HepG2 (cell line): ENCODE measurements around the gene C2CD2. TPM values are rescaled to one million over a fixed set of nuclear protein-coding genes. Genes with fewer than 3 reads are reported as not detected.

Source experiments
- ATAC-seq: fragments of 200-7000 bp; cut with Tn5 transposase; 3 replicates; pipeline ENCODE4 v1.9.1; 2020; ENCODE audit warnings: mild to moderate bottlenecking, moderate library complexity
- BruUV-seq: library from RNA; stranded (reverse); fragments of 400-500 nt; replicated peaks from 2 replicates; lab custom pipeline; 2021; lab: Mats Ljungman, UMichigan
- CTCF ChIA-PET: fragments of 300-600 bp; formaldehyde crosslinking; extraction: SDS; loops from one replicate; lab custom pipeline; 2021; ENCODE audit warnings: low total read pairs, inconsistent platforms, low intra/inter-chr PET ratio; lab: Yijun Ruan, JAX
- POLR2A ChIA-PET: fragments of 350-600 bp; sonication (Branson Sonifier 250); formaldehyde crosslinking; loops from one replicate; lab custom pipeline; 2020; ENCODE audit warnings: antibody characterized with exemption, inconsistent platforms; lab: Yijun Ruan, JAX
- DNase-seq: peaks from one replicate; pipeline ENCODE4 v3.0.0-alpha.2; 2015; ENCODE audit warnings: low spot score
- FAIRE-seq: peaks from 3 replicates; lab custom pipeline; 2011; peaks lifted over from hg19 to GRCh38; lab: Jason Lieb, UNC
- H2AFZ ChIP-seq: one replicate; pipeline ENCODE4 v1.6.1; 2011; ENCODE audit warnings: low read length, inconsistent platforms
- H3K27ac ChIP-seq: fragments of 300-600 bp; 3 replicates; pipeline ENCODE4 v1.8.0; 2011; ENCODE audit warnings: mixed run types, mild to moderate bottlenecking, mixed read lengths, low read length, inconsistent platforms; ENCODE audit not compliant: insufficient read depth; ENCODE audit errors: extremely low read length
- H3K27me3 ChIP-seq, 2 experiments: fragments of 200-600 bp in 1 of 2; 2 replicates in 1 of 2; 3 replicates in 1 of 2; pipeline versions ENCODE4 v1.6.0 to v1.8.0; 2011; ENCODE audit warnings: low read length in 2 of 2, mild to moderate bottlenecking in 2 of 2, moderate library complexity in 2 of 2, inconsistent platforms in 1 of 2; ENCODE audit not compliant: insufficient read depth in 2 of 2, control insufficient read depth in 1 of 2
- H3K36me3 ChIP-seq, 2 experiments: fragments of 200-600 bp in 1 of 2; replicated peaks in 1 of 2; 2 replicates in 1 of 2; 3 replicates in 1 of 2; pipeline versions ENCODE4 v1.5.1 to v1.8.0; 2011; ENCODE audit warnings: low read length in 2 of 2, inconsistent platforms in 1 of 2; ENCODE audit not compliant: insufficient read depth in 2 of 2, control insufficient read depth in 1 of 2
- H3K4me1 ChIP-seq: 2 replicates; pipeline ENCODE4 v1.5.1; 2012; ENCODE audit warnings: low read length, inconsistent platforms; ENCODE audit not compliant: insufficient read depth
- H3K4me2 ChIP-seq: 2 replicates; pipeline ENCODE4 v1.6.0; 2011; ENCODE audit warnings: low read depth, low read length, inconsistent platforms
- H3K4me3 ChIP-seq, 3 experiments: fragments of 200-600 bp in 1 of 3; sonication (generic), shearing (Covaris generic) in 1 of 3; replicated peaks in 1 of 3; 2 replicates each; pipeline ENCODE4 v1.5.1; 2011 to 2016; ENCODE audit warnings: low read length in 3 of 3, inconsistent platforms in 2 of 3, low read depth in 2 of 3, mild to moderate bottlenecking in 2 of 3, control low read depth in 1 of 3, mixed read lengths in 1 of 3; ENCODE audit not compliant: insufficient read depth in 1 of 3
- H3K79me2 ChIP-seq: one replicate; pipeline ENCODE4 v1.6.1; 2011; ENCODE audit warnings: low read length, inconsistent platforms; ENCODE audit not compliant: insufficient read depth
- H3K9ac ChIP-seq: 2 replicates; pipeline ENCODE4 v1.6.0; 2011; ENCODE audit warnings: mild to moderate bottlenecking, low read depth, low read length, inconsistent platforms; ENCODE audit not compliant: insufficient read depth
- H3K9me3 ChIP-seq: 2 replicates; pipeline ENCODE4 v1.5.1; 2012; ENCODE audit warnings: mild to moderate bottlenecking, low read length
- H4K20me1 ChIP-seq: 2 replicates; pipeline ENCODE4 v1.6.0; 2011; ENCODE audit warnings: inconsistent platforms, mild to moderate bottlenecking, low read length, moderate library complexity; ENCODE audit not compliant: insufficient read depth
- CENPT ChIP-seq: sonication (generic); formaldehyde crosslinking; IDR thresholded peaks from 2 replicates; pipeline ENCODE4 v1.8.0; 2022; ENCODE audit warnings: low read depth, mild to moderate bottlenecking, moderate library complexity, missing genetic modification reagents
- CREB1 ChIP-seq, 2 experiments: fragments of 450-650 bp in 1 of 2; IDR thresholded peaks; 2 replicates each; pipeline ENCODE4 v1.6.1; 2016 to 2017; ENCODE audit warnings: control low read depth in 1 of 2, mild to moderate bottlenecking in 1 of 2, missing compliant biosample characterization in 1 of 2, missing genetic modification characterization in 1 of 2
- ESRRA ChIP-seq: sonication (generic); formaldehyde crosslinking; IDR thresholded peaks from 2 replicates; pipeline ENCODE4 v1.5.1; 2020; ENCODE audit warnings: mild to moderate bottlenecking, low read depth, missing genetic modification reagents
- MXD4 ChIP-seq: IDR thresholded peaks from 2 replicates; pipeline ENCODE4 v1.6.1; 2016; ENCODE audit warnings: mild to moderate bottlenecking, missing biosample characterization, missing genetic modification reagents
- MXI1 ChIP-seq: IDR thresholded peaks from 3 replicates; pipeline ENCODE4 v1.6.1; 2012; ENCODE audit warnings: low read depth, low read length, inconsistent platforms, borderline replicate concordance
- NFKBIZ ChIP-seq: IDR thresholded peaks from 2 replicates; pipeline ENCODE4 v1.6.1; 2018; ENCODE audit warnings: missing genetic modification reagents, missing compliant biosample characterization
- REPIN1 ChIP-seq: sonication (generic); formaldehyde crosslinking; IDR thresholded peaks from 2 replicates; pipeline ENCODE4 v1.8.0; 2022; ENCODE audit warnings: missing genetic modification reagents, low read depth, mild to moderate bottlenecking, borderline replicate concordance
- YEATS4 ChIP-seq: sonication (generic); formaldehyde crosslinking; IDR thresholded peaks from 2 replicates; pipeline ENCODE4 v1.4.0; 2020; ENCODE audit warnings: missing genetic modification reagents, borderline replicate concordance
- ZBTB42 ChIP-seq: sonication (generic); formaldehyde crosslinking; IDR thresholded peaks from 2 replicates; pipeline ENCODE4 v1.5.0; 2020; ENCODE audit warnings: mild to moderate bottlenecking, missing genetic modification reagents
- ZC3H13 ChIP-seq: sonication (generic); formaldehyde crosslinking; IDR thresholded peaks from 2 replicates; pipeline ENCODE4 v1.8.1; 2023; ENCODE audit warnings: mild to moderate bottlenecking, missing genetic modification reagents, moderate library complexity
- ZNF441 ChIP-seq: sonication (generic); formaldehyde crosslinking; IDR thresholded peaks from 2 replicates; pipeline ENCODE4 v1.7.0; 2021; ENCODE audit warnings: missing genetic modification reagents, borderline replicate concordance
- ZNF546 ChIP-seq: sonication (generic); formaldehyde crosslinking; conservative IDR thresholded peaks from 2 replicates; pipeline ENCODE4 v1.8.1; 2023; ENCODE audit warnings: mild to moderate bottlenecking, missing genetic modification reagents
- WGBS: methylation state at CpG from one replicate; pipeline ENCODE4 v1.1.6; 2017; ENCODE audit warnings: low lambda C conversion rate; 5-methylcytosine and 5-hydroxymethylcytosine counted together
- in situ Hi-C: cut with HindIII; loops from 2 replicates; pipeline ENCODE4 v1.10.0; 2017; ENCODE audit warnings: low pct_unique_long_range_greater_than_20kb; ENCODE audit not compliant: extremely low pct_ligation_motif_present
- intact Hi-C: fragments of 100-400 bp; cut with micrococcal nuclease; formaldehyde crosslinking; loops from one replicate; pipeline ENCODE4 v1.10.0; 2022; ENCODE audit not compliant: unreplicated experiment
- polyA plus RNA-seq, 8 experiments: library from polyadenylated mRNA; depleted of rRNA in 3 of 8; stranded (reverse) in 7 of 8; unstranded in 1 of 8; fragments of >200 nt; fragmentation: Illumina TruSeq in 4 of 8; extraction: Trizol in 4 of 8; gene quantifications; 2 replicates each; pipeline versions ENCODE4 v1.2.1 to v1.2.3, GENCODE V29; 2011 to 2016; ENCODE audit warnings: low read depth in 4 of 8, missing spikeins in 1 of 8, mixed read lengths in 1 of 8; ENCODE audit not compliant: insufficient read depth in 1 of 8
- total RNA-seq, 5 experiments: library from RNA; depleted of rRNA; stranded (reverse); fragments of >200 nt; fragmentation: Illumina TruSeq; extraction: Trizol; gene quantifications; 2 replicates each; pipeline ENCODE4 v1.2.3, GENCODE V29; 2016; ENCODE audit warnings: low read depth in 1 of 5
- TF ChIP-seq, protein P1 (sequence below): sonication (generic); formaldehyde crosslinking; IDR thresholded peaks from 2 replicates; pipeline ENCODE4 v1.4.0; 2020; ENCODE audit warnings: missing genetic modification reagents, low read depth, mild to moderate bottlenecking, borderline replicate concordance
- TF ChIP-seq, protein P2 (sequence below): sonication (generic); formaldehyde crosslinking; conservative IDR thresholded peaks from 2 replicates; pipeline ENCODE4 v1.4.0; 2020; ENCODE audit warnings: missing genetic modification reagents
- TF ChIP-seq, protein P3 (sequence below): sonication (generic); formaldehyde crosslinking; IDR thresholded peaks from 2 replicates; pipeline ENCODE4 v1.8.0; 2022; ENCODE audit warnings: missing genetic modification reagents, mild to moderate bottlenecking, inconsistent platforms, borderline replicate concordance
- TF ChIP-seq, protein P4 (sequence below): sonication (generic); formaldehyde crosslinking; IDR thresholded peaks from 2 replicates; pipeline ENCODE4 v1.4.0; 2020; ENCODE audit warnings: missing genetic modification reagents, borderline replicate concordance

Gene C2CD2
- total and polyA plus RNA-seq, 2 of the 13 experiments (the other 11 are each of a cell fraction or from before 2014, with no cell fraction given) = 12.5 to 19.7 TPM

DNA sequence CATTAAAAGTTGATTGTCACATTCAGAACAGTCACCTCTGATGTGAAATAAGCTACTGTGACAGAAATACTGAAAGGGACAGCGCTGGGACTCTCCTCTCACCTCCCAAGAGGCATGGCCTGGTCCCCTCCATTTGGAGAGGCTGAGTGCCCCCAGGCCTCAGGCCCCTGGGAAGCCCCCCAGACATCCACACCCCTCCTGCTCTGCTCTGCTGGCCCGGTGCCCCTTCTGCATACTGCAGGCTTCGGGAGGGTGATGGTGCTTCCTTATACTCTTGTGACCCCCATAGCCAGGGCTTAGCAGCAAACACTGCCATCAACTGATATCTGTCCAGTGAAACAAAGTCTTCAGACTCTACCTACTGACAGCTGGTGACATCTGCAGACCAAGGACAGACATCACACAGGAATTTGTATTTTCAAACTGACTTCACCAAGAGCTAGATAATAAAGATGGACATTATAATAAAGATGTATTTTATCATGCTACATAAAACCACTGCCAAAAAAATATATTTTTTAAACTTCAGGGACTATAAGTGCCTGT lies 36.9 kb downstream of the C2CD2 start:
- CTCF ChIA-PET = no interaction called here
- FAIRE-seq (no peak), ATAC-seq (no peak), DNase-seq (no peak)
- no peaks in the 10 kb centered on the region for H3K9me3 ChIP-seq
- H3K9ac ChIP-seq = no peak overlapping the region
- in situ Hi-C loops (no loop called here), intact Hi-C loops (no loop called here)
- H3K27ac ChIP-seq = no peak overlapping the region
- peaks cover 14% of the 10 kb centered on the region; the same call in 1 of the 2 replicates for H3K4me1 ChIP-seq
- H3K79me2 ChIP-seq = no peaks in the 10 kb centered on the region
- H3K36me3 ChIP-seq = peaks cover 15 to 55% of the 10 kb centered on the region in 2 experiments
- no peak overlapping the region for H3K4me3 ChIP-seq
- H4K20me1 ChIP-seq = no peaks in the 10 kb centered on the region
- H3K27me3 ChIP-seq = no peaks in the 10 kb centered on the region
- no TSS peak for BruUV-seq
- no peak overlapping the region for H2AFZ ChIP-seq
- no peak for TF ChIP-seq YEATS4 (CRISPR knock-in tag)
- TF ChIP-seq ZC3H13 (CRISPR knock-in tag) = no peak
- TF ChIP-seq ZBTB42 (CRISPR knock-in tag) = no peak
- TF ChIP-seq, protein P1, sequence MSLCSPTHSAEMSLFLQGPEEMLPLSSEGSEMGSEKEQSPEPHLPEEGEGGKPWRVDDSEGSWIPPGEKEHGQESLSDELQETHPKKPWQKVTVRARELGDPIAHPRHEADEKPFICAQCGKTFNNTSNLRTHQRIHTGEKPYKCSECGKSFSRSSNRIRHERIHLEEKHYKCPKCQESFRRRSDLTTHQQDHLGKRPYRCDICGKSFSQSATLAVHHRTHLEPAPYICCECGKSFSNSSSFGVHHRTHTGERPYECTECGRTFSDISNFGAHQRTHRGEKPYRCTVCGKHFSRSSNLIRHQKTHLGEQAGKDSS (CRISPR knock-in tag) = no peak
- no peak for TF ChIP-seq ZNF546 (CRISPR knock-in tag)
- no peak for TF ChIP-seq MXD4
- TF ChIP-seq, protein P2, sequence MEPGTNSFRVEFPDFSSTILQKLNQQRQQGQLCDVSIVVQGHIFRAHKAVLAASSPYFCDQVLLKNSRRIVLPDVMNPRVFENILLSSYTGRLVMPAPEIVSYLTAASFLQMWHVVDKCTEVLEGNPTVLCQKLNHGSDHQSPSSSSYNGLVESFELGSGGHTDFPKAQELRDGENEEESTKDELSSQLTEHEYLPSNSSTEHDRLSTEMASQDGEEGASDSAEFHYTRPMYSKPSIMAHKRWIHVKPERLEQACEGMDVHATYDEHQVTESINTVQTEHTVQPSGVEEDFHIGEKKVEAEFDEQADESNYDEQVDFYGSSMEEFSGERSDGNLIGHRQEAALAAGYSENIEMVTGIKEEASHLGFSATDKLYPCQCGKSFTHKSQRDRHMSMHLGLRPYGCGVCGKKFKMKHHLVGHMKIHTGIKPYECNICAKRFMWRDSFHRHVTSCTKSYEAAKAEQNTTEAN (CRISPR knock-in tag) = no peak
- TF ChIP-seq CREB1 (IDR thresholded peaks at IDR 0.05) = no peak
- no peak for TF ChIP-seq CREB1 (CRISPR knock-in tag; IDR thresholded peaks at IDR 0.05)
- TF ChIP-seq MXI1 = no peak
- no peak for TF ChIP-seq ESRRA (CRISPR knock-in tag)
- TF ChIP-seq ZNF441 (CRISPR knock-in tag) = no peak
- TF ChIP-seq, protein P3, sequence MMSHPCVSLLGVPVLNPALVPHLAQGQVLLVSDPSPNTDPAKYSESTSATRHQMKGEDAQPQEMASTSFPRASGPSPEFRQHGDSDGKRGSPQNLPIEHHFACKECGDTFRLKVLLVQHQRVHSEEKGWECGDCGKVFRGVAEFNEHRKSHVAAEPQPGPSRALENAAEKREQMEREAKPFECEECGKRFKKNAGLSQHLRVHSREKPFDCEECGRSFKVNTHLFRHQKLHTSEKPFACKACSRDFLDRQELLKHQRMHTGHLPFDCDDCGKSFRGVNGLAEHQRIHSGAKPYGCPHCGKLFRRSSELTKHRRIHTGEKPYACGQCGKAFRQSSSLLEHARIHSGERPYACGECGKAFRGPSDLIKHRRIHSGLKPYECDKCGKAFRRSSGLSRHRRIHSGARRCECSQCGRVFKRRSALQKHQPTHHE = no peak
- TF ChIP-seq, protein P4, sequence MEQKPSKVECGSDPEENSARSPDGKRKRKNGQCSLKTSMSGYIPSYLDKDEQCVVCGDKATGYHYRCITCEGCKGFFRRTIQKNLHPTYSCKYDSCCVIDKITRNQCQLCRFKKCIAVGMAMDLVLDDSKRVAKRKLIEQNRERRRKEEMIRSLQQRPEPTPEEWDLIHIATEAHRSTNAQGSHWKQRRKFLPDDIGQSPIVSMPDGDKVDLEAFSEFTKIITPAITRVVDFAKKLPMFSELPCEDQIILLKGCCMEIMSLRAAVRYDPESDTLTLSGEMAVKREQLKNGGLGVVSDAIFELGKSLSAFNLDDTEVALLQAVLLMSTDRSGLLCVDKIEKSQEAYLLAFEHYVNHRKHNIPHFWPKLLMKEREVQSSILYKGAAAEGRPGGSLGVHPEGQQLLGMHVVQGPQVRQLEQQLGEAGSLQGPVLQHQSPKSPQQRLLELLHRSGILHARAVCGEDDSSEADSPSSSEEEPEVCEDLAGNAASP (CRISPR knock-in tag) = no peak
- no peak for TF ChIP-seq CENPT (CRISPR knock-in tag)
- no peak for TF ChIP-seq REPIN1 (CRISPR knock-in tag)
- TF ChIP-seq NFKBIZ (CRISPR knock-in tag) = no peak
- WGBS = 100% methylated on average over 3 of the region's 3 CpGs
- POLR2A ChIA-PET = no interaction called here
- no peak overlapping the region for H3K4me2 ChIP-seq
